Nucleus accumbens (tissue), 56 donors: ENCODE results near the gene MYO5A.
"Not testable (repeated sequence)": the region's sequence is repeated elsewhere in the genome, so short reads cannot be mapped to it uniquely, and the experiment has no call there.

Experiments used
- DNase-seq, 56 donors: peaks; one replicate each; lab custom pipeline; 2025; lab: John Stamatoyannopoulos, UW

The MYO5A gene

GRCh38 chr15:52466134-52466701 is 62.5 kb downstream of the MYO5A start:
- peak in 19 of 56 donors; percentile 3 to 53 (median 15) for DNase-seq

DNA sequence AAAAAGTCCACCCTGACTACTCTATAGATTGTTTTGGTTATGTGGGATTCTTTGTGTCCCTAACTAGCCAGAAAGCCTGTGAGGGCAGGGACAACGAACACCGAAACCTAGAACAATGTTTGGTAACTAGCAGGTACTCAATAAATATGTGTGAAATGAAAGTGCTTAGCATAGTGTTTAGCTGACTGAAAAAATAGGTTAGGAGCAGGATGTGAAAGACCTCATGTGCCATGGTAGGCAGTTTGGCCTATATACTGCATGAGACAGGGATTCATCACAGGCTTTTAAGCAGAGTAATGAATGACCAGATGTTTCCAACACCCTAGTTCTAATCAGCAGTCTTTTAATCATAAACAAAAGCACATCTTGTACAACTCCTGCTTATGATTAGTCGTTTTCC is 64.2 kb downstream of the MYO5A start:
- DNase-seq, result no peak

DNA sequence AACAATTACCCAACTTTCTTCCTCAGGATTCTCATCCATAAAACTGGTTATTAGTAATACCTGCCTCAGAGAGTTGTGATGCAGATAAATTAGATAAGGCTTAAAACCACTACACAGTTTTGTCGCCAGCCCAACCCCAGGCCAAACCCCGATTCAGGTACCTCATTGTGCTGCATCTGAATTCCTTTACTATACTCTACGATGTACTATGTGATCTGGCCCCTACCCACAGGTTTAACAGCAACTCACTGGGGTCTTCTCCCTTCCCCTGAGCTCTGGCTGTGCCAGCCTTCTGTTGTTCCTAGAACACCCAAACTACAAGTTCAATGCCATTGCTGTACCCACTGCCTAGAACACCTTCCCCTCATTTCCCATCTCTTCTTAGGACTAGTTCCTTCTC is 64.6 kb downstream of the MYO5A start:
- DNase-seq, result no peak

GRCh38 chr15:52463638-52464037 is 65.0 kb downstream of the MYO5A start:
- DNase-seq, result no peak

DNA sequence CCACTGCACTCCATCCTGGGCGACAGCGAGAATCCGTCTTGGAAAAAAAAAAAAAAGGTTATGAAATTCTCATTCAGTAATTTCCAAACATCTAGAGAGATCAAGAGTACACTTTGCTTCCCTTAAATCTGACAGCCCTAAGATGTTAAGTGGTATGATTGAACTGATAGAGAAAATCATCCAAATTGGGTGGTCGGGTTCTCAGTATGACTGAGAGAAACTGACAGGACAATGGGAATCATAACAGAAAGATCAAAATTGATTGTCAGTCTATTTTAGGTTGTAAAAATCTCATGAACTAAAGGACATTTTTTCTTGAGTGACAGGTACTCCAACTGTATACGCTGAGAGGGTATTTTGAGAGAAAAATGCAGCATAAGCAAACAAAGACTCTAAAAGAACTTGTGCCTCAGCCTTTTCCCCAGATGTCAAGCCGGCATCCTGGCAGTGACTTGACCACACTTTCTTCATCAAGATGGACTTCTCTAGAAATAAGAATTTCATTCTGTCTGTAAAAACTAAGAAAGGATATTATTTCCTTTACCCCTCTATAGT is 65.8 kb downstream of the MYO5A start:
- DNase-seq, result no peak

GRCh38 chr15:52459701-52460100 is 69.0 kb downstream of the MYO5A start:
- DNase-seq, result not testable (repeated sequence)

DNA sequence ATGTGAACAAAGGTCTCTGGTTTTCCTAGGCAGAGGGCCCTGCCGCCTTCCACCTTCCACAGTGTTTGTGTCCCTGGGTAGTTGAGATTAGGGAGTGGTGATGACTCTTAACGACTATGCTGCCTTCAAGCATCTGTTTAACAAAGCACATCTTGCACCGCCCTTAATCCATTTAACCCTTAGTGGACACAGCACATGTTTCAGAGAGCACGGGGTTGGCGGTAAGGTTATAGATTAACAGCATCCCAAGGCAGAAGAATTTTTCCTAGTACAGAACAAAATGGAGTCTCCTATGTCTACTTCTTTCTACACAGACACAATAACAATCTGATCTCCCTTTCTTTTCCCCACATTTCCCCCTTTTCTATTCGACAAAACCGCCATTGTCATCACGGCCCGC is 69.4 kb downstream of the MYO5A start:
- DNase-seq, result not testable (repeated sequence)

DNA sequence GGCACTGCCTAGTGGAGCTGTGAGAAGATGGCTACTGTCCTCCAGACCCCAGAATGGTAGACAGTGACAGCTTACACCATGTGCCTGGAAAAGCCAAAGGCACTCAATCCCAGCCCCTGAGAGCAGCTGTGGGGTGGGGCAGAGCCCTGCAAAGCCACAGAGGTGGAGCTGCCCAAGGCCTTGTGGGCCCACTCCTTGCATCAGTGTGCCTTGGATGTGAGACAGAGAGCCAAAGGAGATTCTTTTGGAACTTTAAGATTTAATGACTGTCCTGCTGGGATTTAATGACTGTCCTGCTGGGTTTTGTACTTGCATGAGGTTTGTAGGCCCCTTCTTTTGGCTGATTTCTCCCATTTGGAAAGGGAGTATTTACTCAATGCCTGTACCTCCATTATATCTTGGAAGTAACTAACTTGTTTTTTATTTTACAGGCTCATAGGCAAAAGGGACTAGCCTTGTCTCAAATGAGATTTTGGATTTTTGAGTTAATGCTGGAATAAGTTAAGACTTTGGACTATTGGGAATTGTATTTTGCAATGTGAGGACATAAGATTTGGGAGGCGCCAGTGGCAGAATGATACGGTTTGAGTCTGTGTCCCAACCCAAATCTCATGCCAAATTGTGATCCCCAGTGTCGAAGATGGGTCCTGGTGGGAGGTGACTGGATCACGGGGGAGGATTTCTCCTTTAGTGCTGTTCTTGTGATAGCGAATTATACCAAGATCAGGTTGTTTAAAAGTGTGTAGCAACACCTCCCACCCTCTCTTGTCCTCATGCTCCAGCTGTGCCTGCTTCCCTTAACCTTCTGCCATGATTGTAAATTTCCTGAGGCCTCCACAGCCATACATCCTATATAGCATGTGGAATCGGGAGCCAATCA is 80.4 kb downstream of the MYO5A start:
- DNase-seq, result no peak

GRCh38 chr15:52445954-52446353 is 82.7 kb downstream of the MYO5A start:
- no peak for DNase-seq

DNA sequence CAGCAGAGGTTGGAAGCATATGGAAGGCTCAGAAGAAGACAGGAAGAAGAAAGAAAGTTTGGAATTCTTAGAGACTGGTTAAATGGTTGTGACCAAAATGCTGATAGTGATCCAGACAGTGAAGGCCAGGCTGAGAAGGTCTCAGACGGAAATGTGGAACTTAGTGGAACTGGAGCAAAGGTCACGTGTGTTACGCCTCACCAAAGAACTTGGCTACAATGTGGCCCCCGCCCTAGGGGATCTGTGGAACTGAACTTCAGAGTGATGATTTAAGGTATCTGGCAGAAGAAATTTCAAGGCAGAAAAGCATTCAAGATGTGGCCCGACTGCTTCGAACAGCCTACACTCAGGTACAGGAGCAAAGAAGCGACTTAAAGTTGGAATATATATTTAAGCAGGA is 83.1 kb downstream of the MYO5A start:
- DNase-seq, result no peak

- not testable (repeated sequence) for DNase-seq
Observed at GRCh38 chr15:52443205-52443604, 85.5 kb downstream of the MYO5A start.

DNA sequence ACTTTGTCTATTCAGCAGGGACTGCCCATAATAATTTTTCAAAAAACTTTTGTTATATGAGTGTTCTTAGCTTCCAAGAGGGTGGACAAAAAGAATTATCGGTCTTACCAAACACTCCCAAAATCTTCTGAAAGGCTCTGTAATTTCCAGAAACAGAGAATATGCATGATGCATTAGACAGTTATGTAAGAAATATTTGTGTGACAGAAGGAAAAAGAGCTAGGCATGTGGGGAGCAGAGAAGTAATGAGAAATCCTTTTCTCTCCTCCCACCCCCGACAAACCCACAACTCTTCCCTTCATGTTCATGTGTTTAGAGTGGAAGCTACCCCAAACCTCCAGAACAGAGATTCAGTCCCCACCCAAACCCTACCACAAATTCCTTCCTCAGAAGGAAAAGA is 86.8 kb downstream of the MYO5A start:
- no peak for DNase-seq

DNA sequence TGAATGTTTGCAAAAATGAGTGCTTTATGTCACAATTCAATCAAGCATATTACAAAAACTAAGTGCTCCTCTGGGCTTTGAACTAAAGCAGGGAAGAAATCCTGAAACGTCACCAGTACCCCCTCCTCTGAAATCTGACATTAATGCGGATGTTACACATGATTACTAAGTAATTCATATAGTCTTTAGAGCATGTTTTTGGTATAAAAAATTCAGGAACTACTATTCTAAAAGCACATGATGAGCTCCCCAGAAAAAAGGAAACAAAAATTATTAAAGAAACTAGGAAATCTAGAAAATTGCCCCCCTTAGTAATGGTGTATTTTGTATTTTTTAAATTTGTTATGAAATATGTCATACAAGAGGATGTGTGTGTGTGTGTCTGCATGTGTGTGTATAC is 87.7 kb downstream of the MYO5A start:
- no peak for DNase-seq

DNA sequence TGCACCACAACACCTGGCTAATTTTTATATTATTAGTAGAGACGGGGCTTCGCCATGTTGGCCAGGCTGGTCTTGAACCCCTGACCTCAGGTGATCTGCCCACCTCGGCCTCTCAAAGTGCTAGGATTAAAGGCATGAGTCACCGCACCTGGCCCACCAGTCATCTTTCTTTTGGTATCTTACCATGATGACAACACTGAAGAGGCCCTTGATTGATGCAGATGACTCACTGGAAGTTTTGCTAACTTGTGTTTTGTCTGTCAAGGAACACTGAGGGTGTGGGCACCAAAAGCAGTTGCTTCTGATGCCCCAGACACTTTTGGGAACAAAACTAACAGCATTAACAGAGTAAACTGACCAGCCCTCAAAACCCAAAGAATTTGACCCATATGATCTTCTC is 88.3 kb downstream of the MYO5A start:
- DNase-seq, result peak in 2 of 56 donors; percentile 11 to 34

GRCh38 chr15:52439470-52439869 is 89.2 kb downstream of the MYO5A start:
- no peak for DNase-seq

- not testable (repeated sequence) for DNase-seq
Observed at GRCh38 chr15:52439042-52439441, 89.6 kb downstream of the MYO5A start.

GRCh38 chr15:52438047-52438446 is 90.6 kb downstream of the MYO5A start:
- no peak for DNase-seq

DNA sequence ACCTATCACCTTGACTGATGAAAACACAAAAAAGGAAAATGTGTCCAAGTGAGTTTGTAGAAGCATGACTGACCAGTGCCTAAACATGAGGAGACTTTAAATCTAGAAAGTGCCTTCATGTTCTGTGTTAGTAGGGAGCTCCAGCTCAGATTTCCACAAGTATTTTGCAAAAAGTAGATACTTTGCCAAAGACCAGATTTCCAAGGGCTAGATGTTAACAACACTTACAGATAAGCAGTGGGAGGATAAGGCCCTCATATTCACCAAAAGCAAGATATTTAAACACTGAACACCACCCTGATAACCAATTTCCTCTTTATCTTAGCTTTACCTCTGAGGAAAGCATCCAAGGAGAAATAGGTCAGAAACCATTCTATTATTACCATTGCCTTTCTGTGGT is 91.0 kb downstream of the MYO5A start:
- no peak for DNase-seq

DNA sequence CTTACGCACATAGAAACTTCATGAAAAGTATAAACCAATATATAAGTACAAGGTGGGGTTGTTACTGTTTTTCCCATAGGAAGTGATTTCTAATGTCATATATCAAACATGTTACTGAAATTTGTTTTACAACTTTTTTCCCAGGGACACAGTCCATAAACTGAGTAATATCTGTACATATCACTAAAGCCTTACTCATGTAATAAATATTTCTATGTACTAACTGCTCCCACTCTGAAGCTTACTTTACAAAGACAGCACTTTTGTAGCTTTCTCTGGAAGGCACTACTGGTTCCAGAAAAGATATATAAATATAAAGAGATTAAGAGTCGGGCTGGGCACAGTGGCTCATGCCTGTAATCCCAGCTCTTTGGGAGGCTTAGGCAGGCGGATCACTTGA is 91.7 kb downstream of the MYO5A start:
- no peak for DNase-seq

- DNase-seq, result no peak
Observed at GRCh38 chr15:52434885-52435284, 93.8 kb downstream of the MYO5A start.

- no peak for DNase-seq
Observed at GRCh38 chr15:52428297-52428696, 100.4 kb downstream of the MYO5A start.

DNA sequence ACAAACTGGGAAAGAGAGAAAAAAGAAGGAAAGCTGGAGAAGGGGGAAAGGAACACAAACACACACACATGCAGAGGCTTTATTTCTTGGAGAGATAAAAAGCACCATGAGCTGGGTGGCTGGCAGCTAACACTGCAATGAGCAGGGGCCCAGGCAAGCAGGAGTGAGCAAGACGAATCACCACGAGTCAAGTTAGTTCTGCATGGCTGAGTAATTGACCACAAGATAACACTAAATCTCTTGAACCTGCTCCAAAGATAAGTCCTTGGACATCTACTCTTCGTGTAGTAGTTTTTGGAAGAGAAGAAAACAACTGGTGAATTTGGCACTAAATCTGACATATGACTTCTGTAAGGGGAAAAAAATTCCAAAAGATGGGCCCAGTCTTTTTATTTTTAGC is 100.9 kb downstream of the MYO5A start:
- DNase-seq, result no peak
